ACHN (cell line): ENCODE measurements around the gene DNAI2.
"Not testable (repeated sequence)": the region's sequence is repeated elsewhere in the genome, so short reads cannot be mapped to it uniquely, and the experiment has no call there.

Source experiments
- DNase-seq: peaks from one replicate; pipeline ENCODE4 v3.0.0-alpha.2; 2015
- in situ Hi-C: cut with HindIII; loops from 2 replicates; pipeline ENCODE4 v1.10.0; 2017; ENCODE audit warnings: low sequenced_read_pairs, low pct_ligation_motif_present, low pct_unique_long_range_greater_than_20kb

The DNAI2 gene

GRCh38 chr17:74243013-74243755, 30.9 kb upstream of the DNAI2 start:
- in situ Hi-C loops, result no loop called here
- DNase-seq, result no peak

- in situ Hi-C loops, result no loop called here
- no peak for DNase-seq
These were observed 29.9 kb upstream of the DNAI2 start for GRCh38 chr17:74244128-74244527.

- in situ Hi-C loops, result no loop called here
- DNase-seq, result no peak
These were observed 29.5 kb upstream of the DNAI2 start for GRCh38 chr17:74244548-74244947.

- DNase-seq, result no peak
- in situ Hi-C loops, result no loop called here
These were observed 28.7 kb upstream of the DNAI2 start for GRCh38 chr17:74245145-74245831.

- in situ Hi-C loops, result no loop called here
- DNase-seq, result no peak
These were observed 28.2 kb upstream of the DNAI2 start for GRCh38 chr17:74245871-74246270.

- no peak for DNase-seq
- in situ Hi-C loops, result no loop called here
These were observed 24.3 kb upstream of the DNAI2 start for GRCh38 chr17:74249590-74250270.

- no peak for DNase-seq
These were observed 23.6 kb upstream of the DNAI2 start for GRCh38 chr17:74250324-74250995.

GRCh38 chr17:74251051-74251450, 23.0 kb upstream of the DNAI2 start:
- DNase-seq, result no peak
- in situ Hi-C loops, result no loop called here

More at GRCh38 chr17:74250324-74250995, 23.6 kb upstream of the DNAI2 start:
- in situ Hi-C loops, result no loop called here

GRCh38 chr17:74251569-74251968, 22.5 kb upstream of the DNAI2 start:
- DNase-seq, result no peak
- in situ Hi-C loops, result no loop called here

GRCh38 chr17:74252211-74252610, 21.8 kb upstream of the DNAI2 start:
- in situ Hi-C loops, result no loop called here
- no peak for DNase-seq

- in situ Hi-C loops, result no loop called here
- no peak for DNase-seq
These were observed 21.0 kb upstream of the DNAI2 start for GRCh38 chr17:74253036-74253435.

- in situ Hi-C loops, result no loop called here
These were observed 16.7 kb upstream of the DNAI2 start for GRCh38 chr17:74257311-74257710.

GRCh38 chr17:74259667-74260524, 14.1 kb upstream of the DNAI2 start:
- in situ Hi-C loops, result no loop called here
- DNase-seq, result no peak

More at GRCh38 chr17:74257311-74257710, 16.7 kb upstream of the DNAI2 start:
- no peak for DNase-seq

- DNase-seq, result no peak
- in situ Hi-C loops, result no loop called here
These were observed 13.5 kb upstream of the DNAI2 start for GRCh38 chr17:74260525-74260850.

- in situ Hi-C loops, result no loop called here
- DNase-seq, result no peak
These were observed 11.4 kb upstream of the DNAI2 start for GRCh38 chr17:74262601-74263000.

GRCh38 chr17:74267054-74267453, 7.0 kb upstream of the DNAI2 start:
- in situ Hi-C loops, DNase-seq: not testable (repeated sequence)

- no peak for DNase-seq
- in situ Hi-C loops, result no loop called here
These were observed 6.5 kb upstream of the DNAI2 start for GRCh38 chr17:74267579-74267978.

GRCh38 chr17:74267987-74268499, 6.0 kb upstream of the DNAI2 start:
- in situ Hi-C loops, result no loop called here
- no peak for DNase-seq
